Ovary (tissue), 1 donor: ENCODE measurements around the gene NUDT1.

ENCODE experiments used
- EP300 ChIP-seq: sonication (generic); formaldehyde crosslinking; IDR thresholded peaks from one replicate; pipeline ENCODE4 v1.6.1; 2017; ENCODE audit warnings: antibody characterized with exemption
- POLR2A ChIP-seq: fragments of 450-650 bp; IDR thresholded peaks from one replicate; pipeline ENCODE4 v1.6.1; 2017; ENCODE audit warnings: antibody characterized with exemption, mild to moderate bottlenecking, moderate library complexity

GRCh38 chr7:2289111-2289586 lies 47.1 kb downstream of the NUDT1 start:
- TF ChIP-seq EP300 (no peak), POLR2A (no peak)
